NCI-H1417 treated with DMSO at 0.1 percent for 48 hours (cell line): Measurements from ENCODE around the gene ATP1A3.

Experiments used
- DNase-seq: peaks from one replicate; lab custom pipeline; 2025; lab: John Stamatoyannopoulos, UW

ATP1A3 gene

GRCh38 chr19:41984961-41985360 is 9.1 kb downstream of the ATP1A3 start:
- DNase-seq, result no peak

- no peak for DNase-seq
These were observed 12.3 kb downstream of the ATP1A3 start for GRCh38 chr19:41981724-41982123.

- DNase-seq, result no peak
These were observed 15.6 kb downstream of the ATP1A3 start for GRCh38 chr19:41978470-41978869.

- no peak for DNase-seq
These were observed 16.1 kb downstream of the ATP1A3 start for GRCh38 chr19:41977916-41978315.

GRCh38 chr19:41974652-41975051 is 19.4 kb downstream of the ATP1A3 start:
- DNase-seq, result no peak

- no peak for DNase-seq
These were observed 22.7 kb downstream of the ATP1A3 start for GRCh38 chr19:41971363-41971762.

- DNase-seq, result no peak
These were observed 24.1 kb downstream of the ATP1A3 start for GRCh38 chr19:41969772-41970458.

GRCh38 chr19:41968751-41969595 is 25.1 kb downstream of the ATP1A3 start:
- no peak for DNase-seq

GRCh38 chr19:41967054-41967783 is 26.8 kb downstream of the ATP1A3 start:
- DNase-seq, result no peak

GRCh38 chr19:41965106-41965505 is 28.9 kb downstream of the ATP1A3 start:
- DNase-seq, result no peak

GRCh38 chr19:41960973-41961372 is 33.1 kb downstream of the ATP1A3 start:
- DNase-seq, result no peak

- DNase-seq, result peak; percentile 58
These were observed 34.7 kb downstream of the ATP1A3 start, which contains the start of gene RABAC1 for GRCh38 chr19:41959056-41960053. RABAC1 (minus strand) TSS chr19:41959321; CDS start chr19:41959292, 29 bp downstream.

GRCh38 chr19:41958367-41959055 is 35.5 kb downstream of the ATP1A3 start:
- DNase-seq, result no peak

- peak; percentile 32 for DNase-seq
These were observed 36.1 kb downstream of the ATP1A3 start for GRCh38 chr19:41957838-41958366.

GRCh38 chr19:41957161-41957837 is 36.7 kb downstream of the ATP1A3 start:
- no peak for DNase-seq

GRCh38 chr19:41956621-41957020 is 37.4 kb downstream of the ATP1A3 start:
- no peak for DNase-seq

GRCh38 chr19:41955521-41955920 is 38.5 kb downstream of the ATP1A3 start:
- DNase-seq, result no peak

GRCh38 chr19:41951686-41952172 is 42.3 kb downstream of the ATP1A3 start:
- no peak for DNase-seq

GRCh38 chr19:41947091-41947490 is 46.9 kb downstream of the ATP1A3 start:
- no peak for DNase-seq
